ENCODE measurements around the gene PRAC2.

Gene PRAC2

DNA sequence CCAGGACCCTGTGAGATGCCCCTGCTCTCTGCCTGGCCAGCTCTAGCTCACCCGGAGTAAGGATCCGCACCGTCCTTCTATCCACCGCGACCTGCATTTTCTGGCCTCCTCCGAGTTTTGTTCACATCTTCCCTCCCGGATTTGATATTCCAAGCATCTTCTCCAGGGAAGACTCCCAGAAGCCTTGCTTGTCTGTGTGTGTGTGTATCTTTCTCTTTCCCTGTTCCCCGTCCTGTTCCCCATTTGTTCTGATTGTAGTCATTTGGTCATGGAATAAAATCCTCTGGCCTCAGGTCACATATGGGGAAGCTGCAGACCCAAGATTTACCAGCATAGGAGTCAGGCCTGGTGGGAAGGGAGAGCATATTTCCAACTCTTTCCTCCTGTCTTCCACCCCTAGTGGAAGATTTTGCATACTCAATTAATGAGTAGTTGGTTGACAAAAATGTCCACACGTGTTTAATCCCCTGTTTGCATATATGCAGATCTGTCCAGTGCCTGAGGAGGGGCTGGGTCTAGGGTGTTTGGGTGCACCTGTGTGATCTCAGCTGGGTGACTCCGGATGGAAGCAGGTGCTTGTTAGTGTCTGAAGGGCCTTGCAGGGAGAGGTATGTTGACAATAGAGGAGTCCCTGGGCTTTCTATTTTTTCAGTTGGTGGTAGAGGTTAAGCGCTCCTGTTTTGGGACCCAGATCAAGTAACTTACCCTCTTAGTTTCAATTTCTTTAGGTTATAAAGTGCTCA is 2.5 kb upstream of the PRAC2 start:
- DNase-seq (ENCODE audit: low read depth, low spot score), result no peak

DNA sequence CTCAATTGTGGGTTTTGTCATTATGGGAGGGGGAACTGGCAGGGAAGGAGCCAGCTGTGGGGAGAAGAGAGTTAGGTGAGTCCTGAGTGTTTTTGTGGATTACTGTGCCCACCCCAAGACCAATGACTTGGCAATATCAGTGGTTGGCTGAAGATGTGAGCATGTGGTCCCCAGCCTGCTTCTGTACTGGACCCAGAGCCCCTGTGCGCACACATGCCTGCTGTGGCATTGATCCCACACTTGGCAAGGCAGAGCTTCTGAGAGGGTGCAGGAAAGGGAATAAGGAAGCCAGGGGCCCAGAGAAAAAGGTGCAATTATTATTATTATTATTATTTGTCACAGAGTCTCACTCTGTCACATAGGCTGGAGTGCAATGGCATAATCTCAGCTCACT is 2.0 kb upstream of the PRAC2 start:
- DNase-seq (ENCODE audit: low read depth, low spot score), result no peak

DNA sequence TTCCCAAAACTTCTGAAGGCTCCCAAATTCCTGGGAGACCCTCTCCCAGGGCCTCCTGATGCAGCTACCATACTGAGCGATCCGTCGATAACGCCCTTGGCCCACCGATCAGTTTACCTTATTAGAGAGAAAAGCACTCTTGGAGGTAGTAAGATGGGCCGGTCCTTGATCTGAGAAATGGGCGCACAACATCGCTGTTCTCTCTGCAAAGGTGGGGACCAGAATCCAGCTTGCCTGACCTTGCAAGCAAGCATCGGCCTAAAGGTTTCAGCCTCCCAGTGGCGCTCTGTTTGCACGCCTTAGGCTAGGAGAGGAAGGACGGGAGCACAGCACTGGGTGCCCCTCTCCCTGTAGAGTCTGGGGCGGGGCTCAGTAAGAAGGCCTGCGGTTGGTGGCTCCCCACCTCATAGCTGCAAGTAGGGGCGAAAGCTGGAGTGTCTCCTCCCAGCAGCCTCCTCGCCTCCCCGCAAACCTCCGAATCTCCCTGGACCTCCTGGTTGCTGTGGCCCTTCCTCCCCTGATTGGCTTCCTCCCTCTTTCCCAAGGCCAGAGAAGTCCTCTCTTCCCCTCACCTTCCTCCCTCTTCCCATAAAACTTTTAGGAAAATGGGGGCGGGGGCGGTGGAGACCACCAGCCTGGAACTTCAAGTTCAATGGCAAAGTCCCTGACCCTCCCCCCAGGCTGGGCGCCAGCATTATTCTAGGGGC is 631 bp upstream of the PRAC2 start, which contains the start of gene PRAC1:
Gene PRAC1 (minus strand): TSS at position 318 of the 707 bp plus-strand sequence. CDS start 126 bp downstream, at position 192.
- no peak for DNase-seq (ENCODE audit: low read depth, low spot score)

DNA sequence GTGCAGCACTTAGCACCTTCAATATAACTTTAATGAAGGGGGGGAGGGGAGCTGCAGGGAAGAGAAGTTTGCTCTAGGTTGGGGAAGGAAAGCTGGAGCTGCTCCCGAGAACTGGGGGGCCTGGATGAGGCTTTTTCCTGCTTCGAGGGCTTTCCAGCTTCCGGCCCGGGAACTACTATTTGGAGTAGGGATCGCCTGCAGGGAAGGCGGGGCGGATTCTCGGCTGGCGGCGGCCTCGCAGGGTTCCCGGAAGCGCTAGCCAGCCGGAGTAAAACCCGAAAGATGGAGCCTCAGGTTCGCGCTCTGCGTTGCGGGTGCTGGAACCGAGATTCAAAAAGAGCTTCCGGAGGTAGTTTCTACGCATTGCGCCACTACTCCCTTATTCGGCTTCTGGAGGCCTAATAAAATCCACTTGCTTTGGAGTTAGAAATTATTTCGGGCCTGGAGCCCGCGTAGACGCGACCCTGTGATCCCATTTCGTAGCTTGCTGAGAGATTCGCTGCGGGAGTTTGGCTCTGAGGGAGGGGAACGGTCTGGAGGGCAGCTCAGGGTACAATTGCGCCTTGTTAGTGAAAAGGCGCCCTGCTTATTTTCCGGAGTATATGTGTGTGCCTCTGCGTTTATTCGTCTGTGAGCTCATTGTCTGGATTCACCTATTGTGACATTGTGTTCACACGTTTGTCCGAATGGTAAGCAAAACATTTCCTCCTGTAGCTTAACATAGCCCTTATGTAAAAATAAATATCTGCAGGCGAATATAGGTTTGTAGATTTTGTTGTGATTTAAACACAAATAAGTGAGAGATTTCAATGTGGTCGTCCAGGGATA is 652 bp downstream of the PRAC2 start:
- DNase-seq (ENCODE audit: low read depth, low spot score), result peak; percentile 64

DNA sequence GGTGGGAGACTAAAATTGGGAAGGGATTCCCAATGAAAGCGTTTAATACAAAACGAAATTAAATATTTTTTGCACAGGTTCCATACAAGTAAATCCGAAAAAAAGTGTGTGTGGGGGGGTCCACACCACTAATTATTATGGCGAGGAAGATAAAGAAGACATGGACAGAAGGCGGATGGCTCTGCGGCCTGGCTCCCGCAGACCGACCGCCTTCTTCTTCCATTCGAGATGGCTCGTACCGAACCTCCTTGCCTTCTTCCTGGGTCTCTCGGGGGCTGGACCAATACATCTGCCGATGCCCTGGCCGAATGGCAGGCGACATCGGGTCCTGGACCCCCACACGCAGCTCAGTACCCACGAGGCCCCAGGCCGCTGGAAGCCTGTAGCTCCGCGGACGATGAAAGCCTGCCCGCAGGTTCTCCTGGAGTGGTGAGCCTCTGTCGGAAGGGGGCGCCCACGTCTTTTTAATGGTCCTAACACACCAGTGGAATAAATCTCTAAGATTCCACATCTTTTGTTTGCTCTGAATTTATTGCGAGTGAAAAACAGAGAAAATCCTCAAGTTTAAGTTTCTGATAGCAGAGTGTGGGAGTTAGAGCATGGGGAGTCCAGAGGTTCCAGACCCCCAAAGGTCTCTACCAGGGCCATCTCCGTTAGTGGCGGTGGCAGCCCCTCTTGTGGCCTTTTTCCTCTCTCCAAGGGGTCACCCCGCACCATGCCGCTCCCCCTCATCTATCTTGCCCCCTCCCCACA is 1.4 kb downstream of the PRAC2 start:
- peak; percentile 77 for DNase-seq (ENCODE audit: low read depth, low spot score)

DNA sequence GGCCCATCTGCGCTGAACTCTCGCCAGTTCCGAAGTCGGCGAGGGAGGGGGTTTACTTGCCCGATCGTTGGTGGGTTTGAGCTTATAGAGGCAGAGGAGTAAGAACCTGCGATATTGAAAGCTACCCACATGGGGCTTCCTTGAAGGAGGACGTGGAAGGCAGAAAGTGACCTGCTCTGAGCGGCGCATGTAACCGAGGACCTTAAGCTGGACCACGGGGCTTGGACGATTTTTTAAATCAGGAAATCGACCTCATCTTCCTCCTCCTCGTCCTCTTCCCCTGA is 2.0 kb downstream of the PRAC2 start:
- no peak for DNase-seq (ENCODE audit: low read depth, low spot score)

DNA sequence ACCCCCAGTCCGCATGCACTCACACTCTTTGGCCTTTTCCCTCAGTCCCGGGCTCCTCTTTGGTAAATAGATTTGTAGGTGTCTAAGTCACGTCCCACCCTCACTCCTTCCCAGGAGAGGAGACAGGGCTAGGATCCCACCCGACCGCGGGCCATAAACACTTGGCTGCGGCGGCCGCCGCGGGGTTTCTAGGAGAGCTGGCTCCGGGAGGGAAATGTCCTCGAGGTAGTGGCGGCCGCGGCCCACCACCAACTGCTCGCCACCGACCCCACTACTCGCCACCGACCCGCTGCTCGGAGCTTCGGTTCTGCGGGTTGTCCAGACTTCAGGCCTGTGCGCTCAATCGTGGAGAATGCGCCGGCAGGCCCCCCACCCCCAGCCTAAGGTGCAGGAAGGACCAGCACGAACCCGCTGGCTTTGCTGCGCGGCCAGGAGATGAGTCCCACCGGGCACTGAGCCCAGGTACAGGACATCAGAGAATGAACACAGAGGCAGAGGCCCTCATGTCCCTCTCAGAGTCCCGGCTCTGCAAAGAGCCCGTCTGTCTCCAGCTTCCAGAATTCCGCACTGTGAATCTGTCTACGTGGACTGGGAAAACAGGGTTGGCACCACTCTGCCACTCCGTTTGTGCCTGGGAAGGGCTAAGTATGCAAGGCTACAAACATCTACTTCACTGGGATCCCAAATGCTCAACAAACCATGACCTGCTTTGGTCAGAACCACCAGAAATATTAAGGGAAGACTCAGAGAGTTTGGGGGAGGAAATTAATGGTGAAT is 2.5 kb downstream of the PRAC2 start:
- DNase-seq (ENCODE audit: low read depth, low spot score), result no peak

DNA sequence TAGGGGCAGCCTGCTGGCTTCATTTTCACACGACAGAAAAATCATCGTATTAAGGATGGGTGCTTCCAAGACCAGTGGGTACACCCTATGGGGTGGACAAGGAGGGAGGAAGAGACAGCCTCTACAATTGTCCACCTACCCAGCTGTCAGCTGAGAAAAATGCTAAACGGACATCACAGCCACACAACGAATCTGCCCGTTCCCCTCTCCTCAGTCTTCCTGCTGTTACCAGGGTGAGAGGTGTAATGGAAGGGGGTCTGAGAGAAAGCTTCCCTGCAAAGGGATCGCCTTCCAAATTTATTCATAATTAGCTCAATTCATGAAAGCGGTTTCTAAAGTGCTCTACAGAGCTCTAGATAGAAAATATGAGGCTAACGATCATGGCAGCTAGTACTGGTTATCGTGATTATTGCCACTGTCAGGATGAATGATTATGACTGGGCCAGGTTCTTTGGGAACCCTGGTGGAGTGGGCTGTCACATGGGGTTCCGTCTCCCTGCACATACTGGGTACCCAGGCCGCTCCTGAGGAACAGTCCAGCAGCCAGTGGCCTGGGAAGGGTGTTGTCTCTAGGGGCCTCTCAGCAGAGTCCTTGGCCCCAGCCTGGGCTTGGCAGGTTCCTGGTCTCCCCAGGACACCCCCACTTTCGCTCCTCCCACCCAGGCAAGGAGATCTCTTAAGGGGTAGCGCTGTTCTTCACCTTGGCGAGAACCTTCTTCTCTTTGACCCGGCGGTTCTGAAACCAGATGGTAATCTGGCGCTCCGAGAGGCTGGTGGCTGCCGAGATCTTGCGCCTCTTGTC is 3.3 kb downstream of the PRAC2 start:
- no peak for DNase-seq (ENCODE audit: low read depth, low spot score)

DNA sequence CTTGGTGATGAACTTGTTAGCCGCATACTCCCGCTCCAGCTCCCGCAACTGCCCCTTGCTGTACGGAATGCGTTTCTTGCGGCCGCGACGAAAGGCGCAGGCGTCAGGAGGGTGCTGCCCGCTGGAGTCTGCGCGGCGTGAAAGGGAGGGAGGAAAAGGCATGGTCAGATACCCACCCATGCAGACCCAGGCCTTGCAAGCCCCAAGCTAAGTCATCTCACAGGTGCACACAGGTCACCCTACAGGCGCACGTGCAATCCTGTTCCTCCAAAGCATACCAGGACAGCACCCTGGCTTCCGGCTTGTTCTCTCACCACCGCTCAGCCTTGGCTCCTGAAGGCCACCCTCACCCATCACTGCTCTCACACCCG is 3.9 kb downstream of the PRAC2 start:
- DNase-seq (ENCODE audit: low read depth, low spot score), result no peak

DNA sequence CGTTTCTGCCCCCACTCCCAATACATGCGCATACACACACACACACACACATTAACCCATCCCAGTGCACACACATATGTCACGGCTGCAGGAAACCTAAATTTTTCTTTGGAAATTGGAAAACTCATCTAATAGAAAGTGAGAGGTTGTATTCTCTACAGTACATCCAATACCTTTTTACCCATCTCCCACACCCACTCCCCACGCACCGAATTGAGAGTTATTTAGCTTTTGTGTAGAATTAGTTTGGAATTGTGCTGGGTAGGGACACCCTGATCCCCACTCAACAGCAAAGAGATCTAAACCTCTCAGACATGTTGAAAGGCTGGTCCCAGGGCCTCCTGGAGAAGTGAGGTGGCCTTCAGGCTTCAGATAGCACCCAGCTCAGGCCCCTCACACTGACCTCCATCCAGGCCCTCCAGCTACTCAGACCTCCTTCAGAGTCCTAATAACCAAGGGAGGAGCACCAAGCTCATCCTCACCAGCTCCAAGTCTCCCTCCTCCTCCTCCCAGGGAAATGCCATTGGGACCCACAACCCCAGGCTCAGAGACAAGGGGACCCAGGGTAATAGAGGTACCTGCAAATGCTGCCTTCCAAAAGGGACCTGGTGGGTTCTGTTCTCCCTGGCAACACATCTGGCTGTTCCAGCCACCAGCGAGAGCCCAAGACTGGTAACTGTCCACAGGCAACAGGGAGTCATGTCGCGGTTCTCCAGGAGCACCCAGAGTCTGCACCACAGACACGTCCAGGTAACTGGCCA is 4.6 kb downstream of the PRAC2 start:
- DNase-seq (ENCODE audit: low read depth, low spot score), result no peak

DNA sequence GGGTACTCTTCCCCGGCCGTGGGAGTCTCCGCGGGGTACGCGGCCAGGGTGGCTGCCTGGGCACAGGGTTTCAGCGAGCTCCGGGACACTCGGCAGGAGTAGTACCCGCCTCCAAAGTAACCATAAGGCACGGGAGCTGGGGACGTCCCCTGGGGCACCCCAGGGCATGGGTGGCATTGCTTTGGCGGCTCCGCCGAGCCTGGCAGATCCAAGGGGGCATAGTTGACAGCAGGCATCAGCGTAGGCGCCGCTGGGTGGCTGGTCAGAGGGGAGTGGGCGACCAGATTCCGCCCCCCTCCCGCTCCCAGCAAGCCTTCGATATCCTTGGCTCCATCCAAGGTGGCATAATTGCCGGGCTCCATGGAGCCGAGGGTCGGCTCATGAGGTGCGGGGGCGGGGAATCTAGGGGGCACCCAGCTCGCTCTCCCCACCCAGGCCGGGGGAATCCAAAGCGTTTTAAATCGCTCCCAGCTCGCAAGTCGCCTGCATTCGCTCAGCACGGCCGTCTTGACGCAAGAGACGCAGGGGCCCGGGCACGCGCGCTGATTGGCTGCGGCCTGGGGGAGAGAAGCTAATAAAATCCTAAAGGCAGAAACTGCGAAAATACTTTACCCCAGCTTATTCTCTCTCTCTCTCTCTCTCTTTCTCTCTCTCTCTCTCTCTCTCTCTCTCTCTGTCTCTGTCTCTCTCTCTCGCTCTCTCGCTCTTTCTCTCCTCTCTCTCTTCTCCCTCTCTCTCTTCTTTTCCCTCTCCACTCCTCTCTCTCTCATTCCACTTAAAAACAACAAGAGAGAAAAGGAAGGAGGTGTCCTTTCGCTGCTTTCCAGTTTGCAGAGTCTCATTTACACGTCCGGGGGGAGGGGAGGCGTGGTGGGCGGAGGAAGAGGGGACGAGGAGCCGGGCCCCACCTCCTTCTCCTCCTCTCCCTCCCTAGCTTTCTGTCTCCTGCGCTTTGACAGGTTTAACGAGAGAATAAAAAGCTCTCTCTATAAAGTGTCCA is 5.5 kb downstream of the PRAC2 start, which contains the start of gene HOXB13:
Gene HOXB13 (minus strand): TSS at position 519 of the 1,000 bp plus-strand sequence. CDS start 157 bp downstream, at position 362.
- peak; percentile 71 for DNase-seq (ENCODE audit: low read depth, low spot score)

DNA sequence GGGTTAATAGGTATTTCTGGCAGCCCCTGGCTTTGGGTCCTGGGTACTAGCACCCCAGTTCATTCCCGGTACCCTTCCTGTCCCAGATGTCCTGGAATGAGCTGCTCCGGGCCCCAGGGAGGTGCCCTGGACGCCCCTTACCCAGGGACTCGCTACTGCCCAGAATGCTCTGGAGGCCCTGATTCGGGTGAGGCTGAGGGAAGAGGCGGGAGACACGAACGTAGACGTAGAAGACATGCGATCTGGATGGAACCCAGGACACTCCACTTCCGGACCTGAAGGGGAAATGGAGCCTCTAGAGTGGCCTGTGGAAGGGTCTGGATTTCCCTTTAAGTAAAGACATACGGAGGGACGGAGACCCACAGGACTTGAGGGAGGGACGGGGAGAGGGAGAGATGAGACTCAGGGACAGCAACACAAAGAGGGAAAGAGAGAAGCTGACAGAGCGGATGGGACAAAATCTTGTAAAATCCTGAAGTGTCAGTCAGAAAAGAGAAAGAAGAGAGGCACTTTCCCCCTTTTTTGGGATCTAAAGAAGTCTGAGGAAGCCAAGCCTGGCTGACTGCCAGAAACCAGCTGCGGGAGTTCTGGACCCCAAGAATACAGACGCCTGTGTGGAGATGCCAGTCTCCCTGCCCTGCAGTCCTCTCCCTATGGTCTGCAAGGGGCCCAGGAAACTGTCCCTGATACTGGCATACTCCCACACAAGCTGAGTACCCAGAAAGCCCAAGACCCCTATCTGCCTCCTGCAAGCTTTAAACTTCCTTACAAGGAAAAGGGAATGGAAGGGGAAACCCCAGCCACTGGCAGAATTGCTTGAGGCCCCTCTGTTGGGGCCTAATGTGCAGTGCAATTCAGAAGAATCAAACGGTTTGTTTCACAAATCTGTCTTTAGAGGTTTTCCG is 6.6 kb downstream of the PRAC2 start:
- no peak for DNase-seq (ENCODE audit: low read depth, low spot score)

DNA sequence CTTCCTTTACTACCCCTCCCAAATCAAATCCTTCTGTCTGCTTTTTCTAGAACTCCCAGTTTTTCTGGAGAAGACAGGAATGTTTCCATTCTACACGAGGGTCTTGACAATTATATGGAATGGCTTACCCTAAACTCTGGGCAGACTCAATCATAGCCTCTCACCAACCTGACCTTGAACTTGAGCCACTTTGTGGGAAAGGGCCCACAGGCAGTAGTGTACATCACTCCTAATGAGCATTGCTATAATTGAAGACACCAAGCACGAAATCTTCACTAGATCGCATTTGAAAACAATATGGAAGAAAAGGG is 7.2 kb downstream of the PRAC2 start:
- DNase-seq (ENCODE audit: low read depth, low spot score), result no peak

DNA sequence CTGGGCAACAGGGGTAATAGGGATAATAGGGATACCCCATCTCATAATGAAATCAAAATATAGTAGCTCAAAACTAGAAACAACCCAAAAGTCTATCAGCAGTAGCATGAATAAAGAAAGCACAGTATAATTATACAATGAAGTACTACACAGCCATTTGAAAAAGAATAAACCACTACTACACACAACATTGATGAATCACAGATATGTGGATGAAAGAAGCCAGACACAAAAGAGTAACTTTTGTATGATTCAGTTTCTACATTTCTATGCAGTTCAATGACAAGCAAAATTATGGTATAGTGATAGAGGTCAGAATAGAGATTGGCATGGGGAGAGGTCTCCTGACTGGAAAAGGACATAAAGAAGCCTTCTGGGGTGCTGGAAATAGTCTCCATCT is 8.4 kb downstream of the PRAC2 start:
- DNase-seq (ENCODE audit: low read depth, low spot score), result no peak

DNA sequence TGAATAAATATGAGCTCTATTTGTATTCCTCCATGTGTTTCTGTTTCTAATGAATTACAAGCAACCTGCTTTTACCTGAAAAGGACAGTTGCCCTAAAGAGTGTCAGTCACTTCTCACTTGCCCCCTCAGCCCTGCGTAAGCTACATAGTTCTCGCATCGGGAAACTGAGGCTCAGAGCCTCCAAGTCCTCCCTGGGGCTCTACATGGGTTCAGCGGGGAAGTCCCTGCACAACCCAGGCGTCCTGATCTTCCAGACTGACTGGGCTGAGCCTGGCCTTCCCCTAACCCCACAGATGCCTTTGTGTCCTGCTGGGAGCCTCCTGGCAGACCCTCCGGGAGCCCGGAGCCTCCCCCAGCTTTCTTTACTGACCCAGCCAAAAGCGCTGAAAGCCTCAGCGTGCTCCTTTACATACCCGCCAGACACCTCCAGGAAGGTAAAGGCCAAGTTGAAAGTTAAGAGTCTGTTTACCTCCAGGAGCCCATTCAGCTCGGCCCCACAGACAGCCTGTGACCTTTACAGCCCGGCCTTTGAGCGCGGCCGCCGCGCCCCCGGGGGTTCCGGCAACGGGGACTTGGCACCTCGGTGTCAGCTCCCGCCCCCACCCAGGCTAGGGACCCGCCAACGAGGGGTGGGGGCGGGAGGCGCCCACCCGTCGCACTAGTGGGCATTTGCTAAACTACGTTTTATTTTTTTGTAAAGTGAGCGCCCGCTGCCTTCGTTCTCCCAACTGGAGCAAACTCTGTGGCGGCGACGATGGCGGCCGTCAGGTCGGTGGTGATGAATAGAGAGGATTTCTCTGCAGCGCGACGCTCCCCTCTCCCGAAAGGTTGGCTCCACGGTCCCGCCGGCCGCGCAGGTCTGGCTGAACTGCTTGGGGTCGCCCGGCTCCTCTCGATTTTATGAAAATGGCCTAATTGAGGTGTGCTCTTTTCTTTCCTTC is 10.0 kb downstream of the PRAC2 start:
- peak; percentile 82 for DNase-seq (ENCODE audit: low read depth, low spot score)
